K562 (cell line): ENCODE measurements around the gene KCNJ8. TPM values are rescaled to one million over a fixed set of nuclear protein-coding genes. Genes with fewer than 3 reads are reported as not detected.

Source experiments
- ATAC-seq: fragments of 200-7000 bp; cut with Tn5 transposase; 3 replicates; pipeline ENCODE4 v1.9.1; 2020; ENCODE audit warnings: moderate library complexity
- BruUV-seq: library from RNA; stranded (reverse); fragments of 400-500 nt; replicated peaks from 2 replicates; lab custom pipeline; 2021; lab: Mats Ljungman, UMichigan
- CTCF ChIA-PET: fragments of 300-600 bp; formaldehyde crosslinking; extraction: SDS; loops from one replicate; lab custom pipeline; 2021; ENCODE audit warnings: low intra/inter-chr PET ratio; lab: Yijun Ruan, JAX
- POLR2A ChIA-PET: fragments of 300-600, 350-650 bp; sonication (Branson Sonifier 250); formaldehyde crosslinking; extraction: SDS; loops from one replicate; lab custom pipeline; 2021; ENCODE audit warnings: antibody characterized with exemption, inconsistent platforms; lab: Yijun Ruan, JAX
- DNase-seq, 4 experiments: peaks; one replicate each; pipeline versions ENCODE4 v3.0.0 to v3.0.0-alpha.2; 2011 to 2018; ENCODE audit warnings: low spot score in 3 of 4, mixed read lengths in 3 of 4; ENCODE audit errors: extremely low read depth in 1 of 4
- FAIRE-seq: peaks from 2 replicates; lab custom pipeline; 2011; peaks lifted over from hg19 to GRCh38; lab: Jason Lieb, UNC
- H2AFZ ChIP-seq: 2 replicates; pipeline ENCODE4 v1.6.0; 2011; ENCODE audit warnings: low read depth, low read length, control low read depth, inconsistent platforms
- H3K27ac ChIP-seq: fragments of 200-600 bp; 3 replicates; pipeline ENCODE4 v1.8.0; 2011; ENCODE audit warnings: low read depth, mild to moderate bottlenecking, control low read depth, inconsistent platforms, low read length, moderate library complexity, mixed read lengths; ENCODE audit errors: extremely low read depth
- H3K27me3 ChIP-seq, 2 experiments: fragments of 300-600 bp in 1 of 2; 2 replicates in 1 of 2; 3 replicates in 1 of 2; pipeline versions ENCODE4 v1.6.0 to v1.8.0; 2011; ENCODE audit warnings: inconsistent platforms in 2 of 2, low read length in 2 of 2, mild to moderate bottlenecking in 1 of 2, mixed read lengths in 1 of 2, moderate library complexity in 1 of 2; ENCODE audit not compliant: control insufficient read depth in 2 of 2, insufficient read depth in 2 of 2
- H3K36me3 ChIP-seq: fragments of 300-600 bp; 3 replicates; pipeline ENCODE4 v1.8.0; 2011; ENCODE audit warnings: mild to moderate bottlenecking, low read length, inconsistent platforms; ENCODE audit not compliant: control insufficient read depth, insufficient read depth
- H3K4me1 ChIP-seq, 2 experiments: fragments of 200-600 bp in 1 of 2; replicated peaks in 1 of 2; 2 replicates in 1 of 2; 3 replicates in 1 of 2; pipeline versions ENCODE4 v1.5.1 to v1.8.0; 2011; ENCODE audit warnings: inconsistent platforms in 2 of 2, low read length in 2 of 2, mild to moderate bottlenecking in 1 of 2, mixed read lengths in 1 of 2, moderate library complexity in 1 of 2; ENCODE audit not compliant: control insufficient read depth in 2 of 2, insufficient read depth in 2 of 2
- H3K4me2 ChIP-seq: 2 replicates; pipeline ENCODE4 v1.6.1; 2011; ENCODE audit warnings: low read length, control low read depth, inconsistent platforms, mixed read lengths; ENCODE audit not compliant: insufficient read depth
- H3K4me3 ChIP-seq: fragments of 200-600 bp; sonication (generic), shearing (Covaris generic); 2 replicates; pipeline ENCODE4 v1.5.1; 2016; ENCODE audit warnings: control low read depth, inconsistent platforms
- H3K79me2 ChIP-seq: fragments of 200-600 bp; 3 replicates; pipeline ENCODE4 v1.8.0; 2011; ENCODE audit warnings: low read length, inconsistent platforms; ENCODE audit not compliant: control insufficient read depth, insufficient read depth
- H3K9ac ChIP-seq, 2 experiments: 2 replicates each; pipeline versions ENCODE4 v1.6.0 to v1.6.1; 2011; ENCODE audit warnings: low read depth in 2 of 2, low read length in 2 of 2, control low read depth in 1 of 2, inconsistent platforms in 1 of 2, mild to moderate bottlenecking in 1 of 2, mixed read lengths in 1 of 2; ENCODE audit not compliant: insufficient read depth in 1 of 2
- H3K9me1 ChIP-seq: one replicate; pipeline ENCODE4 v1.6.0; 2011; ENCODE audit warnings: inconsistent platforms, mild to moderate bottlenecking, low read length, moderate library complexity; ENCODE audit not compliant: control insufficient read depth, insufficient read depth
- H3K9me3 ChIP-seq: replicated peaks from 2 replicates; pipeline ENCODE4 v1.5.1; 2011; ENCODE audit warnings: low read depth, low read length, inconsistent platforms; ENCODE audit not compliant: control insufficient read depth, insufficient read depth
- H4K20me1 ChIP-seq: replicated peaks from 2 replicates; pipeline ENCODE4 v1.6.1; 2011; ENCODE audit warnings: low read length, inconsistent platforms, mixed read lengths; ENCODE audit not compliant: control insufficient read depth, insufficient read depth
- ARID3A ChIP-seq: IDR thresholded peaks from 2 replicates; pipeline ENCODE4 v1.6.1; 2012; ENCODE audit warnings: low read depth, low read length, improper control_type of control experiment, borderline replicate concordance
- CC2D1A ChIP-seq: fragments of 450-650 bp; IDR thresholded peaks from 2 replicates; pipeline ENCODE4 v1.6.1; 2017; ENCODE audit warnings: mild to moderate bottlenecking
- DPF2 ChIP-seq: fragments of 450-650 bp; IDR thresholded peaks from 2 replicates; pipeline ENCODE4 v1.6.1; 2016
- ETV5 ChIP-seq: sonication (generic); formaldehyde crosslinking; IDR thresholded peaks from 2 replicates; pipeline ENCODE4 v1.4.0; 2020; ENCODE audit warnings: low read depth, mild to moderate bottlenecking, missing genetic modification reagents
- ILK ChIP-seq: fragments of 450-650 bp; IDR thresholded peaks from 2 replicates; pipeline ENCODE4 v1.6.1; 2016; ENCODE audit warnings: missing genetic modification characterization, low read depth, mild to moderate bottlenecking, missing compliant biosample characterization, moderate library complexity, borderline replicate concordance
- MLX ChIP-seq, 2 experiments: fragments of 450-650 bp in 1 of 2; sonication (generic) in 1 of 2; formaldehyde crosslinking; conservative IDR thresholded peaks; 2 replicates each; pipeline versions ENCODE4 v1.4.0 to v1.8.1; 2020 to 2022; ENCODE audit warnings: mild to moderate bottlenecking in 1 of 2, missing genetic modification reagents in 1 of 2
- SMC3 ChIP-seq: conservative IDR thresholded peaks from 2 replicates; pipeline ENCODE4 v1.6.1; 2011; ENCODE audit warnings: low read depth, low read length, improper control_type of control experiment; ENCODE audit not compliant: insufficient read depth
- ZNF644 ChIP-seq: fragments of 200-800 bp; sonication (Bioruptor generic); IDR thresholded peaks from 2 replicates; pipeline ENCODE4 v1.6.1; 2016; ENCODE audit warnings: low read depth, missing genetic modification characterization, missing compliant biosample characterization
- WGBS: fragments of 100-300 bp; shearing (Covaris generic); methylation state at CpG from one replicate; pipeline ENCODE4 v1.1.6; 2016; ENCODE audit warnings: low coverage, mixed read lengths; ENCODE audit not compliant: insufficient coverage; ENCODE audit errors: missing lambda C conversion rate; 5-methylcytosine and 5-hydroxymethylcytosine counted together
- in situ Hi-C: fragments of 300-500 bp; cut with MboI; formaldehyde crosslinking; loops from 4 replicates; pipeline ENCODE4 v1.15.0; 2018; ENCODE audit warnings: inconsistent platforms, mixed read lengths
- intact Hi-C: fragments of 100-400 bp; cut with micrococcal nuclease; formaldehyde crosslinking; loops from 2 replicates; pipeline ENCODE4 v1.14.2; 2022
- polyA plus RNA-seq, 8 experiments: library from polyadenylated mRNA; depleted of rRNA in 4 of 8; stranded (reverse) in 5 of 8; unstranded in 3 of 8; fragments of >200 nt; fragmentation: Nextera tagmentation in 2 of 8; fragmentation: Illumina TruSeq in 1 of 8; extraction: Ambion mirVana in 2 of 8; extraction: Trizol in 1 of 8; gene quantifications; 2 replicates each; pipeline versions ENCODE4 v1.2.1 to v1.2.3, GENCODE V29; 2011 to 2014; ENCODE audit warnings: inconsistent platforms in 1 of 8, missing spikeins in 1 of 8
- total RNA-seq, 7 experiments: library from RNA; depleted of rRNA in 6 of 7; stranded (reverse); fragments of >200 nt in 6 of 7; fragmentation: Illumina TruSeq in 2 of 7; extraction: Trizol in 2 of 7; gene quantifications; 2 replicates each; pipeline versions ENCODE4 v1.2.1 to v1.2.3, GENCODE V29; 2011 to 2021; ENCODE audit warnings: low replicate concordance in 1 of 7
- TF ChIP-seq, protein P1 (sequence below): fragments of 200-600 bp; sonication (generic); IDR thresholded peaks from one replicate; pipeline ENCODE4 v1.6.1; 2012; ENCODE audit warnings: mild to moderate bottlenecking, low read depth, low read length, inconsistent platforms

Gene KCNJ8
- total and polyA plus RNA-seq, 9 of the 15 experiments (the other 6 are each of a cell fraction or from before 2014, with no cell fraction given): 0.28 to 3.6 (median 1.1) TPM

DNA sequence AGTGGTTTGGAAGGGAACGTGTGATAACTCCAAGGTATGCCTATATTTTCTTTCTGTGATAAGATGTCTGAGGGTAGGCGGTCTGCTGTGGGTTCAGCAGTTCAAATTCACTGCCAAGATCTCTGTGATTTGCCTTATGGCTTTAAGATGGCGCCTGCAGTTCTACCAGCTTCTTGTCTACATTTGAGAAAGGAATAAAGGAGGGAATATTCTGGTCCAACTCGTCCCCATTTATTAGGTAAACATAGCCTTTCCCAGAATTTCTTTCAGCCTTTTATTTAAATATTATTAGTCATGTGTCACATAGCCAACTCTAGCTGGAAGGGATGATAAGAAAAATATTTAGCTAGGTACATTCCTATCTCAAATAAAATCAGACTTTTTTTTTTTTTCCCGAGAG is 48.8 kb downstream of the KCNJ8 start:
- ATAC-seq: no peak
- TF ChIP-seq MLX (CRISPR knock-in tag; conservative IDR thresholded peaks at IDR 0.05) (no peak), ZNF644 (tag) (no peak), SMC3 (no peak), DPF2 (no peak), ETV5 (no peak), ARID3A (no peak), ILK (tag) (no peak), CC2D1A (no peak)
- TF ChIP-seq, protein P1, sequence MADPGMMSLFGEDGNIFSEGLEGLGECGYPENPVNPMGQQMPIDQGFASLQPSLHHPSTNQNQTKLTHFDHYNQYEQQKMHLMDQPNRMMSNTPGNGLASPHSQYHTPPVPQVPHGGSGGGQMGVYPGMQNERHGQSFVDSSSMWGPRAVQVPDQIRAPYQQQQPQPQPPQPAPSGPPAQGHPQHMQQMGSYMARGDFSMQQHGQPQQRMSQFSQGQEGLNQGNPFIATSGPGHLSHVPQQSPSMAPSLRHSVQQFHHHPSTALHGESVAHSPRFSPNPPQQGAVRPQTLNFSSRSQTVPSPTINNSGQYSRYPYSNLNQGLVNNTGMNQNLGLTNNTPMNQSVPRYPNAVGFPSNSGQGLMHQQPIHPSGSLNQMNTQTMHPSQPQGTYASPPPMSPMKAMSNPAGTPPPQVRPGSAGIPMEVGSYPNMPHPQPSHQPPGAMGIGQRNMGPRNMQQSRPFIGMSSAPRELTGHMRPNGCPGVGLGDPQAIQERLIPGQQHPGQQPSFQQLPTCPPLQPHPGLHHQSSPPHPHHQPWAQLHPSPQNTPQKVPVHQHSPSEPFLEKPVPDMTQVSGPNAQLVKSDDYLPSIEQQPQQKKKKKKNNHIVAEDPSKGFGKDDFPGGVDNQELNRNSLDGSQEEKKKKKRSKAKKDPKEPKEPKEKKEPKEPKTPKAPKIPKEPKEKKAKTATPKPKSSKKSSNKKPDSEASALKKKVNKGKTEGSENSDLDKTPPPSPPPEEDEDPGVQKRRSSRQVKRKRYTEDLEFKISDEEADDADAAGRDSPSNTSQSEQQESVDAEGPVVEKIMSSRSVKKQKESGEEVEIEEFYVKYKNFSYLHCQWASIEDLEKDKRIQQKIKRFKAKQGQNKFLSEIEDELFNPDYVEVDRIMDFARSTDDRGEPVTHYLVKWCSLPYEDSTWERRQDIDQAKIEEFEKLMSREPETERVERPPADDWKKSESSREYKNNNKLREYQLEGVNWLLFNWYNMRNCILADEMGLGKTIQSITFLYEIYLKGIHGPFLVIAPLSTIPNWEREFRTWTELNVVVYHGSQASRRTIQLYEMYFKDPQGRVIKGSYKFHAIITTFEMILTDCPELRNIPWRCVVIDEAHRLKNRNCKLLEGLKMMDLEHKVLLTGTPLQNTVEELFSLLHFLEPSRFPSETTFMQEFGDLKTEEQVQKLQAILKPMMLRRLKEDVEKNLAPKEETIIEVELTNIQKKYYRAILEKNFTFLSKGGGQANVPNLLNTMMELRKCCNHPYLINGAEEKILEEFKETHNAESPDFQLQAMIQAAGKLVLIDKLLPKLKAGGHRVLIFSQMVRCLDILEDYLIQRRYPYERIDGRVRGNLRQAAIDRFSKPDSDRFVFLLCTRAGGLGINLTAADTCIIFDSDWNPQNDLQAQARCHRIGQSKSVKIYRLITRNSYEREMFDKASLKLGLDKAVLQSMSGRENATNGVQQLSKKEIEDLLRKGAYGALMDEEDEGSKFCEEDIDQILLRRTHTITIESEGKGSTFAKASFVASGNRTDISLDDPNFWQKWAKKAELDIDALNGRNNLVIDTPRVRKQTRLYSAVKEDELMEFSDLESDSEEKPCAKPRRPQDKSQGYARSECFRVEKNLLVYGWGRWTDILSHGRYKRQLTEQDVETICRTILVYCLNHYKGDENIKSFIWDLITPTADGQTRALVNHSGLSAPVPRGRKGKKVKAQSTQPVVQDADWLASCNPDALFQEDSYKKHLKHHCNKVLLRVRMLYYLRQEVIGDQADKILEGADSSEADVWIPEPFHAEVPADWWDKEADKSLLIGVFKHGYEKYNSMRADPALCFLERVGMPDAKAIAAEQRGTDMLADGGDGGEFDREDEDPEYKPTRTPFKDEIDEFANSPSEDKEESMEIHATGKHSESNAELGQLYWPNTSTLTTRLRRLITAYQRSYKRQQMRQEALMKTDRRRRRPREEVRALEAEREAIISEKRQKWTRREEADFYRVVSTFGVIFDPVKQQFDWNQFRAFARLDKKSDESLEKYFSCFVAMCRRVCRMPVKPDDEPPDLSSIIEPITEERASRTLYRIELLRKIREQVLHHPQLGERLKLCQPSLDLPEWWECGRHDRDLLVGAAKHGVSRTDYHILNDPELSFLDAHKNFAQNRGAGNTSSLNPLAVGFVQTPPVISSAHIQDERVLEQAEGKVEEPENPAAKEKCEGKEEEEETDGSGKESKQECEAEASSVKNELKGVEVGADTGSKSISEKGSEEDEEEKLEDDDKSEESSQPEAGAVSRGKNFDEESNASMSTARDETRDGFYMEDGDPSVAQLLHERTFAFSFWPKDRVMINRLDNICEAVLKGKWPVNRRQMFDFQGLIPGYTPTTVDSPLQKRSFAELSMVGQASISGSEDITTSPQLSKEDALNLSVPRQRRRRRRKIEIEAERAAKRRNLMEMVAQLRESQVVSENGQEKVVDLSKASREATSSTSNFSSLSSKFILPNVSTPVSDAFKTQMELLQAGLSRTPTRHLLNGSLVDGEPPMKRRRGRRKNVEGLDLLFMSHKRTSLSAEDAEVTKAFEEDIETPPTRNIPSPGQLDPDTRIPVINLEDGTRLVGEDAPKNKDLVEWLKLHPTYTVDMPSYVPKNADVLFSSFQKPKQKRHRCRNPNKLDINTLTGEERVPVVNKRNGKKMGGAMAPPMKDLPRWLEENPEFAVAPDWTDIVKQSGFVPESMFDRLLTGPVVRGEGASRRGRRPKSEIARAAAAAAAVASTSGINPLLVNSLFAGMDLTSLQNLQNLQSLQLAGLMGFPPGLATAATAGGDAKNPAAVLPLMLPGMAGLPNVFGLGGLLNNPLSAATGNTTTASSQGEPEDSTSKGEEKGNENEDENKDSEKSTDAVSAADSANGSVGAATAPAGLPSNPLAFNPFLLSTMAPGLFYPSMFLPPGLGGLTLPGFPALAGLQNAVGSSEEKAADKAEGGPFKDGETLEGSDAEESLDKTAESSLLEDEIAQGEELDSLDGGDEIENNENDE: no peak

More for the DNA sequence above, 48.8 kb downstream of the KCNJ8 start:
- Histone ChIP-seq H3K9me3 (no peaks in the 10 kb centered on the region), H3K79me2 (no peaks in the 10 kb centered on the region), H3K4me1 (no peaks in the 10 kb centered on the region), H3K4me3 (no peak overlapping the region), H3K36me3 (no peaks in the 10 kb centered on the region), H3K4me2 (no peak overlapping the region), H4K20me1 (no peaks in the 10 kb centered on the region), H2AFZ (no peak overlapping the region), H3K9me1 (no peaks in the 10 kb centered on the region), H3K27me3 (no peaks in the 10 kb centered on the region), H3K9ac (no peak overlapping the region), H3K27ac (no peak overlapping the region)
- POLR2A ChIA-PET: no interaction called here
- DNase-seq (no peak), FAIRE-seq (no peak)
- BruUV-seq: no TSS peak
- in situ Hi-C loops: no loop called here
- 6% methylated on average over 5 of the region's 5 CpGs for WGBS
- CTCF ChIA-PET: no interaction called here
- intact Hi-C loops: no loop called here
